AG04449 (cell line): ENCODE data around the gene CELA1.
A peak's percentile ranks its signal among the peaks of the same experiment; 100 is the strongest.

Experiments used
- CTCF ChIA-PET: fragments of 350-600 bp; formaldehyde crosslinking; extraction: SDS; loops from one replicate; lab custom pipeline; 2021; ENCODE audit warnings: antibody characterized with exemption; lab: Yijun Ruan, JAX
- POLR2A ChIA-PET: fragments of 400-600, 350-600 bp; formaldehyde crosslinking; extraction: SDS; loops from one replicate; lab custom pipeline; 2020; ENCODE audit warnings: antibody characterized with exemption, inconsistent platforms; lab: Yijun Ruan, JAX
- DNase-seq: peaks from one replicate; pipeline ENCODE4 v3.0.0-alpha.2; 2010; ENCODE audit warnings: low read depth, low spot score
- H3K4me3 ChIP-seq: 2 replicates; pipeline ENCODE4 v1.5.1; 2011; ENCODE audit warnings: low read depth, mild to moderate bottlenecking, control low read depth, low read length
- CTCF ChIP-seq: IDR thresholded peaks from one replicate; pipeline ENCODE4 v1.5.1; 2011; ENCODE audit warnings: mild to moderate bottlenecking, moderate library complexity, low read length, control low read depth, inconsistent platforms; ENCODE audit not compliant: insufficient read depth; ENCODE audit errors: missing control alignments

CELA1 gene

GRCh38 chr12:51285843-51286242 lies 60.6 kb downstream of the CELA1 start:
- no peak overlapping the region for H3K4me3 ChIP-seq
- ChIA-PET CTCF (interaction anchor here (1.2 kb wide), 1 partner anchor 15 kb away, joined by 4 read pairs; the partner anchor contains the start of gene SMAGP), POLR2A (no interaction called here)
- DNase-seq, result no peak
- TF ChIP-seq CTCF, result no peak

- H3K4me3 ChIP-seq, result no peak overlapping the region
- peak; percentile 45 for DNase-seq
- ChIA-PET CTCF (interaction anchor here (0.8 kb wide), 1 partner anchor 14 kb away, joined by 3 read pairs; no protein-coding TSS in a partner anchor), POLR2A (interaction anchor here (0.5 to 0.7 kb wide), 2 partner anchors 12 to 80 kb away, joined by 3 read pairs; no protein-coding TSS in a partner anchor)
- no peak for TF ChIP-seq CTCF
Measured at GRCh38 chr12:51281202-51281924, 65.1 kb downstream of the CELA1 start.
